22Rv1 (cell line): Measurements from ENCODE around the gene MSRB1.

Experiments
- ZFX ChIP-seq: fragments of 450-650 bp; IDR thresholded peaks from 2 replicates; pipeline ENCODE4 v1.6.1; 2017; ENCODE audit warnings: antibody characterized with exemption, borderline replicate concordance
- TF ChIP-seq, protein P1 (sequence below): fragments of 450-650 bp; IDR thresholded peaks from 2 replicates; pipeline ENCODE4 v1.5.1; 2017; ENCODE audit warnings: mild to moderate bottlenecking

DNA sequence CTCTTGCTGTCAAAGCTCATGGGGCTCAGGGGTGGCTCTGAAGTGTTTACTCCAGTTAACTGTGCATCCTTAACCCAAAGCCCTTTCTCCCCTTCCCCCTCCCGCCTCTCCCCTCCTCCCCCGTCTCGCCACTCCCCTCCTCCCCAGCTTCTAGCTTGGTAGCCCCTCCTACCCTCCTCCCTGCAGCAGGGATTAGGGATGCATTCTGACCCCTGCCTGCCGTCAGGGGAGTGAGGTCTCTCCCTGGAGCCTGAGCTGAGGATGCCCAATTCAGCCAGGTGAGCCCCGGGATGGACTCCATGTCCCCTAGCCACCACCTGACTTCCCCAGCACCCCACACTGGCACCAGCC is 26.4 kb downstream of the MSRB1 start:
- TF ChIP-seq, protein P1, sequence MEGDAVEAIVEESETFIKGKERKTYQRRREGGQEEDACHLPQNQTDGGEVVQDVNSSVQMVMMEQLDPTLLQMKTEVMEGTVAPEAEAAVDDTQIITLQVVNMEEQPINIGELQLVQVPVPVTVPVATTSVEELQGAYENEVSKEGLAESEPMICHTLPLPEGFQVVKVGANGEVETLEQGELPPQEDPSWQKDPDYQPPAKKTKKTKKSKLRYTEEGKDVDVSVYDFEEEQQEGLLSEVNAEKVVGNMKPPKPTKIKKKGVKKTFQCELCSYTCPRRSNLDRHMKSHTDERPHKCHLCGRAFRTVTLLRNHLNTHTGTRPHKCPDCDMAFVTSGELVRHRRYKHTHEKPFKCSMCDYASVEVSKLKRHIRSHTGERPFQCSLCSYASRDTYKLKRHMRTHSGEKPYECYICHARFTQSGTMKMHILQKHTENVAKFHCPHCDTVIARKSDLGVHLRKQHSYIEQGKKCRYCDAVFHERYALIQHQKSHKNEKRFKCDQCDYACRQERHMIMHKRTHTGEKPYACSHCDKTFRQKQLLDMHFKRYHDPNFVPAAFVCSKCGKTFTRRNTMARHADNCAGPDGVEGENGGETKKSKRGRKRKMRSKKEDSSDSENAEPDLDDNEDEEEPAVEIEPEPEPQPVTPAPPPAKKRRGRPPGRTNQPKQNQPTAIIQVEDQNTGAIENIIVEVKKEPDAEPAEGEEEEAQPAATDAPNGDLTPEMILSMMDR, result no peak
- TF ChIP-seq ZFX, result no peak
